ENCODE data around the gene KLHL11. TPM values are rescaled to one million over a fixed set of nuclear protein-coding genes. Genes with fewer than 3 reads are reported as not detected.

Gene KLHL11
- total and polyA plus RNA-seq, 2 of the 8 experiments (the other 6 are each of a cell fraction or from before 2014, with no cell fraction given): 4.2 to 13.7 TPM

DNA sequence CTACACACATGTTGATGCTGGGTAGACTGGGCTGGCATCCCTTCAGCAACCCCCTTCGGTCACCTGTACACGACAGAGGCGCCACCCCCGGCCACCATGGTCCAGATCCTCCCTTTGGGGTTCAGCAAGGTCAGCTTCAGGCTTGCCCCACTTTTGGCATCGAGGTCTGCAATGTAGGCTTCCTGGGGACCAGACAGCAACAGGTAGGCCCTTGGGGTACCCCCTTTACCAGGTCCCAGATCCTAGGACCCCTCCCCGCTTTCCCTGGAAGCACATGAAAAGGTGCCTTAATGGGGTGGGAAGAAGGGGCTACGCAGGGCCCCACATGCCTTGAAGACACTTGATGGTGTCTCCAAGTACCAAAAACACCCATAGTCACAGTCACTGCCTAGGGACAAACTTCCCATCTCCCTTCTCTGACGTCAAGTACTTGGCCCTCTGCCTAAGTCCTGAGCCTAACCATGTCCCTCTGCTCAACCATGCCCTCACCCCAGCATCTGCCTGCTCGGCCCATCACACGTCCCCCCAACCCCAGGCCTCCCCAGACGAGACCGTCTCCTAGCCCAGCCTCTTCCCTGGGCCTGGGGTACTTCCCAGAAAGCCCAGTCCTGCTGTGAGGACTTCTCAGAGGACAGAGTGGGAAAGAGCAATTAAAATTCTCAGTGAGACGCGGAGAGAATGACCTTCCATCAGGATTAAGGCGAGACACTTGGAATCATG, 41.4 kb upstream of the KLHL11 start:
- peaks cover 0 to 13% of the 10 kb centered on the region in 2 experiments; a peak in 2 of 4 replicates for H3K79me2 ChIP-seq (ENCODE audit: control insufficient read depth in 1 of 2, insufficient read depth in 2 of 2, low read length in 2 of 2)
- no peak overlapping the region for H4K91ac ChIP-seq (replicated peaks; ENCODE audit: insufficient read length, low read length)
- H2AFZ ChIP-seq (ENCODE audit: low read length): no peak overlapping the region
- H4K5ac ChIP-seq (ENCODE audit: insufficient read length, low read depth, low read length): no peak overlapping the region
- H3K14ac ChIP-seq (ENCODE audit: insufficient read length): no peak overlapping the region
- no peak overlapping the region for H3K4me3 ChIP-seq (ENCODE audit: extremely low read depth in 1 of 4, insufficient read depth in 2 of 4, low read depth in 3 of 4, low read length in 4 of 4)
- ChIA-PET POLR2A (ENCODE audit: partially characterized antibody) (interaction anchor here (1.0 to 2.6 kb wide), 4 partner anchors 8 to 12 kb away, joined by 3 to 9 read pairs (median 6); partner anchors contain the start of gene ACLY), CTCF (ENCODE audit: partially characterized antibody) (interaction anchor here (0.7 to 1.8 kb wide), 2 partner anchors 53 to 76 kb away, joined by 3 to 6 read pairs; no protein-coding TSS in a partner anchor)
- no peak overlapping the region; the same call in 1 of the 2 replicates for H4K8ac ChIP-seq (ENCODE audit: extremely low read depth, insufficient read depth, low read length)
- no peak overlapping the region for H2BK15ac ChIP-seq (ENCODE audit: low read length)
- H3K4me2 ChIP-seq (ENCODE audit: insufficient read depth in 1 of 2, low read depth in 2 of 2, low read length in 2 of 2): no peak overlapping the region
- H3K27me3 ChIP-seq (replicated peaks in 1 of 4; ENCODE audit: control insufficient read depth in 3 of 4, extremely low read depth in 1 of 4, insufficient read depth in 3 of 4, low read length in 3 of 4): no peaks in the 10 kb centered on the region
- H3K23ac ChIP-seq (ENCODE audit: insufficient read length): no peak overlapping the region
- H2BK5ac ChIP-seq (ENCODE audit: low read depth, low read length): no peak overlapping the region; the same call in 1 of the 2 replicates
- H3K4ac ChIP-seq (replicated peaks; ENCODE audit: insufficient read length, low read depth, low read length): no peak overlapping the region
- DNase-seq (ENCODE audit: low read depth in 1 of 2, low spot score in 2 of 2) (no peak), FAIRE-seq (no peak)
- H2BK20ac ChIP-seq (ENCODE audit: low read length): no peak overlapping the region
- H4K20me1 ChIP-seq (replicated peaks in 1 of 2; ENCODE audit: control insufficient read depth in 1 of 2, insufficient read depth in 2 of 2, low read length in 2 of 2): peaks cover 20 to 38% of the 10 kb centered on the region in 2 experiments
- H2BK12ac ChIP-seq (ENCODE audit: low read depth, low read length): no peak overlapping the region
- no peak overlapping the region for H3K18ac ChIP-seq (ENCODE audit: extremely low read depth, low read length)
- H3K79me1 ChIP-seq (ENCODE audit: low read depth, low read length): peaks cover 11% of the 10 kb centered on the region
- H3K4me1 ChIP-seq (replicated peaks in 1 of 4; ENCODE audit: control insufficient read depth in 3 of 4, insufficient read depth in 4 of 4, low read length in 3 of 4): no peaks in the 10 kb centered on the region; a peak in 1 of 7 replicates
- no peak overlapping the region for H3K27ac ChIP-seq (ENCODE audit: low read depth, low read length)
- H3K36me3 ChIP-seq (ENCODE audit: control insufficient read depth in 2 of 4, insufficient read depth in 4 of 4, low read length in 3 of 4): peaks cover 64 to 98% (median 89%) of the 10 kb centered on the region in 4 experiments
- no peaks in the 10 kb centered on the region for H3K9me3 ChIP-seq (ENCODE audit: insufficient read depth in 2 of 2, low read depth in 1 of 2, low read length in 1 of 2)
- 91% methylated on average over 15 of the region's 15 CpGs; no CpG with 5 or more reads in 1 of the 2 experiments for WGBS, 2 experiments (ENCODE audit: extremely low coverage in 1 of 2, insufficient coverage in 1 of 2, insufficient read length in 1 of 2, insufficient replicate concordance in 2 of 2, low coverage in 1 of 2, low lambda C conversion rate in 2 of 2, missing lambda C conversion rate in 1 of 2)
- H2BK120ac ChIP-seq (replicated peaks; ENCODE audit: low read depth, low read length): no peak overlapping the region
- no peak overlapping the region for H3K9ac ChIP-seq (replicated peaks in 1 of 4; ENCODE audit: extremely low read depth in 1 of 4, low read depth in 3 of 4, low read length in 3 of 4)
- H3K23me2 ChIP-seq (ENCODE audit: low read depth, low read length): no peaks in the 10 kb centered on the region; the same call in 1 of the 2 replicates
- no peak overlapping the region for H2AK5ac ChIP-seq (ENCODE audit: low read depth, low read length)
- H3K56ac ChIP-seq (replicated peaks; ENCODE audit: insufficient read length, low read depth, low read length): no peak overlapping the region
- TF ChIP-seq TAF1 (IDR thresholded peaks at IDR 0.05; ENCODE audit: low read depth, low read length): no peak
- TF ChIP-seq RBBP5 (IDR thresholded peaks at IDR 0.05; ENCODE audit: borderline replicate concordance, low read depth, low read length): no peak
- TF ChIP-seq SP1 (IDR thresholded peaks at IDR 0.05; ENCODE audit: low read depth, low read length): no peak
- no peak for TF ChIP-seq SIRT6 (IDR thresholded peaks at IDR 0.05; ENCODE audit: low read length)
- no peak for TF ChIP-seq RNF2 (IDR thresholded peaks at IDR 0.05; ENCODE audit: borderline replicate concordance, low read depth, low read length, missing control alignments, poor library complexity, severe bottlenecking)
- TF ChIP-seq RXRA (IDR thresholded peaks at IDR 0.05; ENCODE audit: insufficient read depth, low read depth, low read length): no peak
- TF ChIP-seq MAFK (IDR thresholded peaks at IDR 0.05; ENCODE audit: low read depth, low read length): no peak
- TF ChIP-seq, protein P1, sequence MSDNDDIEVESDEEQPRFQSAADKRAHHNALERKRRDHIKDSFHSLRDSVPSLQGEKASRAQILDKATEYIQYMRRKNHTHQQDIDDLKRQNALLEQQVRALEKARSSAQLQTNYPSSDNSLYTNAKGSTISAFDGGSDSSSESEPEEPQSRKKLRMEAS (IDR thresholded peaks at IDR 0.05): no peak
- no peak for TF ChIP-seq HDAC2 (IDR thresholded peaks at IDR 0.05; ENCODE audit: borderline replicate concordance in 1 of 2, low read depth in 2 of 2, low read length in 2 of 2)

Data from H1 (cell line).